HG03354 (cell line): ENCODE data around the gene CNTN4.

Experiments used
- ATAC-seq: cut with Tn5 transposase; IDR thresholded peaks from one replicate; pipeline ENCODE4 v1.9.1; 2021; ENCODE audit warnings: mild to moderate bottlenecking; ENCODE audit not compliant: unreplicated experiment, poor library complexity, severe bottlenecking

CNTN4 gene

GRCh38 chr3:2247831-2248230 is 149.2 kb downstream of the CNTN4 start:
- ATAC-seq = no peak

DNA sequence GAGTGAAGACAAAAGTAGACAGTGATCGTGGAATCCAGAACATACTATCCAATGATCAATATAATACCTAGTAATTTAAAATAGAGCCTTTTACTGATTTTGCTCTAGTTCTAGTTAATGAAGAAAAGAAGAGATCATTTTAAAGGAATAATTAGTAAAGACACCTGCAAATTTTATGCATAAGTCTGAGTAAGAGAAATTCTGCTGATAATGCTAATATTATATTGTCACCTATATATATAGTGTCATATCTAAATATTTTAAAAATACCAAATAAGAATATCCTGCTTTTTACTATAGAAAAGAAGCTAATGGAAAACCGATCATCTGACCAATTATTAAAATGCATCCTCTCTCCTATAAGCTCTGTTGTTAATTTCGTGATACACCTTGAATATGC is 152.1 kb downstream of the CNTN4 start:
- no peak for ATAC-seq

DNA sequence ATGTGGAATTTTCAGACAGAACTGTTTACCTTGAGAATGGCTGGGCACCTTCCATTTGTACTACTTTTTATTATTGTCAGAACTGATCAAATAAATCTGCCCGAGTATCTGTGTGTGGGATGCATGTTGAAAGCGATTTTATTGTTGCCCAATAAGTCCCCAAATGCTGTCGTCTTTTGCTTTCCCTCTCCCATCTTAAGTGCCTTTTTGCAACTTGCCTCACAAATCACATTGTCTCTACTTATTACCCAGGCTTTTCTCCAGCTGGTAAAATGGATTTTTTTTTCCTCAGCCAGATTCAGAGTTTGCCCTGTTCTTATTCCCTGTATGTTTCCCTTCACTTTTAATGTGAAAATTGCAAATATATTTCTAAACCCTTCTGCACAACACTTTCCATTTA is 163.1 kb downstream of the CNTN4 start:
- ATAC-seq = no peak

- ATAC-seq = no peak
Observed at GRCh38 chr3:2262204-2262603, 163.5 kb downstream of the CNTN4 start.

DNA sequence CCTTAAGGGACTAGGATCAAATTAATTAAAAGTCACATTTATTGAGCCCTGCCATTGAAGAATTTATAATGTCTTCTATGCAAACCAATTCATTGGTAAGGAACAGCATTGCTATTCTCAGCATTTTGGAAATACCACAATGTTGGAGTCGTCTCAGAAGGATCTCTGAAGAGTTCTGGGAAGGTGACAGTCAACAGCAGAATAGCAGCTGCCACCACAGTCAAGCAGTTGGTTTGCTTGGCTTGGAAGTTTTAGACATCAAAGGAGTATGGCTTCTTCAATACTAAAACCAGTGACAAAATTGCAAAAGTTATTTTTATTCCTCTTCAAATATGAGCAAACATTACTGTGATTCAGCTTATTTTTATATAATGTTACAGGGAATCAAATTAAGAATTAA is 167.9 kb downstream of the CNTN4 start:
- no peak for ATAC-seq

DNA sequence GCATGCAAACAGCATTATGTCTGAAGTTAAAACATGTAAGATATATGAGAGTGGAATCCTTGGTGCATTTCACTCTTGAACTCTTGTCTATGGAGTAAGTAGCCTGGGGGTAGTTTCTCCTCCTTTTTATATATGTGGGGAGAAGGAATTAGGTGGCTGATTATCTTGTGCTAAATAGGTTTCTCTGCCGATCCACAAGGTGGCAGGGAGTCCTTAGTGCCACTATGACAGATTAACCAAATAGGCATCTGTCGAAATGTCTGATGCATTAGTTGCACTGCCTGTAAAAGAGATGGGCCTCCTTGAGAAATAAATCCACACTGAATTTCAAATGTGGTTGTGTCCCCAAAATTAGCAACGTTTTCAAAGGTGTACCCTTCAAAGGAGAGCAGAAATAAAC is 170.1 kb downstream of the CNTN4 start:
- no peak for ATAC-seq

DNA sequence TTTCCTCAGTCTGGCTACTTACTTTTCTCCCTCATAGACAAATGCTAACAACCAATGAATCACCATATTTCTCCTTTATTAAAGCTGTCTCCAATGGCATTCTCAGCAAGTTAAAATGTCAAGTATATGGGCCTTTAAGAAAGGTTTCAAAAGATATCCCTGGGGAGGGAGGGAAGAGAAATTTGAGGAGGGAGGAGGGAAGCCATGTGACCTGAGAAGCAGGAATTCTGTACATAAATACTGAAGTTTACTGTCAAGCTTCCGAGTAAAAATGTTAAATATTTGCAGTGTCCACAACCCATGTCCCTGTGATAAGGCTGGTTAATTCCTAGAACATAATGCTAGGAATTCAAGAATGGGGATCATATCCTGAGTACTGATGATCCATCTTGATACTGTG is 175.9 kb downstream of the CNTN4 start:
- no peak for ATAC-seq

GRCh38 chr3:2283818-2284217 is 185.2 kb downstream of the CNTN4 start:
- no peak for ATAC-seq

DNA sequence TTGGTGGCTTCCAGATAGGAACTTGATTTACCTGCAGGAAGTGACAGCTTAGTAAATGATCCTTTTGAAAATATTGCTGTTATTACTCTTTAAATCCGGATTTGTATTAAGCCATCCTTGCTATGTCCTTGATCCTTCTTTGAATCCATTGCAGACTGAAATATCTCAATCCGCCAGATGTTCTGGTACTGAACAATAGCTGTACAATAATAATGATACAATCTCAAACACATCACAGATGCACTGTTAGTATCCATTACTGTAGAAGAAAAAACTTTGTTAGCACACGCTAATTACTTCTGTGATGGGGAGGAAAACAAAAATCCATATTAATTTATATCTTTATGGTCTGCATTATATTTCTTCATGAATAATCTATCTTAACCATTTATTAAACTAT is 202.3 kb downstream of the CNTN4 start:
- no peak for ATAC-seq

- ATAC-seq = no peak
Observed at GRCh38 chr3:2301361-2301760, 202.7 kb downstream of the CNTN4 start.

DNA sequence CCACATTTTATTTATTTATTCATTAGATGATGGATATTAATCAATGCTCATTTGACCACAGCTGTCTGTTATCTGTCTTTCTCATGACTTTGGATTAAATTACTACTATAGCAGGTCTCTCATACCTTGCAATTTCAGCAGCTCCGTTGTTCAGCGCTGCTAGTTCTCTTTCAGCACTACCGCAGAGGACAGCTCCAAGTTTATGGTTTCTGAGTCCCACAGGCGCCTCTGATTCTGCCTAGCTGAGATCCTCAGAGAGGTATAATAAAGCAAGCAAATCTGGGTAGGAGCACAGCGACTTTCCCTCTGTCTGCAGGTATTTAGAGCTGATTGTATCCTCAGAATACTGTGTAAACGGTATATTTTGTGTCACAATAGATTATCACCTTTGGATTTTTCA is 204.9 kb downstream of the CNTN4 start:
- no peak for ATAC-seq

GRCh38 chr3:2311022-2311421 is 212.4 kb downstream of the CNTN4 start:
- ATAC-seq = no peak

DNA sequence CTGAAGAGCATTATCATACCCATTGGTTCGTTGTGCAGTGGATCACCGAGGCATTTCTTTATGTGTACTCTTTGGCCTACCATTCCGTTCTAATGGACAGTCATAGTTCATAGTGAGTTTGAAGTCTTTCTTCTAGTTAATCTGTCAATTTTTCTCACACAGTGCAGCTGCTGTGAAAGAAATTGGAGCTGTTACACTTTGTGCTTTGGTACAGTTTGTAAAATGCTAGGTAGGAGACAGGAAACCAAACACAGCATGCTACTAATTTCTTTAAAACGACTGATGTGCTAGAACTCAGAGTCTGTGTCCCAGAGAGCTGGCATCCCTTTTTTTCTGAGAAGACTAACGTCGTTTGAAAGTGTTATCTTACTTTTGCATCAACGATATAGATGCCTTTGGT is 218.9 kb downstream of the CNTN4 start:
- ATAC-seq = no peak

GRCh38 chr3:2334921-2335320 is 236.3 kb downstream of the CNTN4 start:
- no peak for ATAC-seq

- no peak for ATAC-seq
Observed at GRCh38 chr3:2343031-2343682, 244.5 kb downstream of the CNTN4 start.

DNA sequence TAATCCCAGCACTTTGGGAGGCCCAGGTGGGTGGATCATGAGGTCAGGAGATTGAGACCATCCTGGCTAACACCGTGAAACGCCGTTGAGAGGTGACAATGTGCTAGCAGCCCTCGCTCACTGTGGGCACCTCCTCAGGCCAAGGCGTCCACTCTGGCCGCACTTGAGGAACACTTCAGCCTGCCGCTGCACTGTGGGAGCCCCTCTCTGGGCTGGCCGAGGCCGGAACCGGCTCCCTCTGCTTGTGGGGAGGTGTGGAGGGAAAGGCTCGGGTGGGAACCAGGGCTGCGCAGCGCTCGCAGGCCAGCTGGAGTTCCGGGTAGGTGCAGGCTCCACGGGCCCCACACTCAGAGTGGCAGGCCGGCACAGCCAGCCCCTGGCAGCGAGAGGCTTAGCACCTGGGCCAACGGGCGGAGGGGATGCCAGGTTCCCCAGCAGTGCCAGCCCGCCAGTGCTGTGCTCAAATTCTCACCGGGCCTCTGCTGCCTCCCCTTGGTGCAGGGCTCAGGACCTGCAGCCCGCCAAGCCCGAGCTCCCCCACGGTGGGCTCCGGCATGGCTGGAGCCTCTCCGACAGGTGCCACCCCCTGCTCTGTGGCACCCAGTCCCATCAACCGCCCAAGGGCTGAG is 253.6 kb downstream of the CNTN4 start:
- no peak for ATAC-seq

GRCh38 chr3:2354702-2355101 is 256.0 kb downstream of the CNTN4 start:
- no peak for ATAC-seq

GRCh38 chr3:2356298-2356950 is 257.8 kb downstream of the CNTN4 start:
- ATAC-seq = no peak

DNA sequence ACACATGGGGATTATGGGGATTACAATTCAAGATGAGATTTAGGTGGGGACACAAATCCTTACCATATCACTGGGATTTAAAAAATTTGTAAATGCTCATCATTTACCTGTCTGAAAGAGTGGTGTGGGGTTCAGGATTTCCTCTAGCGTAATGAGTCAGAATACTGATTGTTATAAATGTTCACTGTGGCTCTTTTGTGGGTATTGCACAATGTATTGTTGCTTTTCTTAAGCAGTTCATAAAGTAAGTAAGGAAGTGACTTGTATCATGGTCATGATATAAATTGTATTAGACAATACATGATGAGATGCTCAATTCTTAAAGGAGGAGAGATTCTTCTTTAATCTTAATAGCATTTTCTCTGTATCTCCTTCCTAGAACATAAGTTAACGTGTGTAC is 262.1 kb downstream of the CNTN4 start:
- no peak for ATAC-seq

DNA sequence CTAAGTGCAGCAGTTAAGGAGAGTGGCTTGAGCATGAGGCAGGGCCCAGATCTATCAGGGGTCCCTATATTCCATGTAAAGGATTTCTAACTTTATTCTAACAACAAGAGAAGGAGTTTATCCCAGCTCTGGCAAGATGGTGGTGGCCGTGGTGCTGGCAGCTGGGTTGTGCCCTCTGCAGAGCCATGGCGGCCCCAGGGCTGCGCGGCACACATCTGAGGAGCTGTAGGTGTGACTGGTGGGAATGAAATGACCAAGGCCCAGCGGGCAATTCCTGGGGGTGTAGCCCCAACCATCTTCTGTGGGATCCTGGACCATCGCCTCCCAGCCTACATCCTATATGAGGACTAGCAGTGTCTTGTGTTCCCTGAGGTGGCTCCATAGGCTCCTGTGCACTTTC is 263.5 kb downstream of the CNTN4 start:
- ATAC-seq = no peak

DNA sequence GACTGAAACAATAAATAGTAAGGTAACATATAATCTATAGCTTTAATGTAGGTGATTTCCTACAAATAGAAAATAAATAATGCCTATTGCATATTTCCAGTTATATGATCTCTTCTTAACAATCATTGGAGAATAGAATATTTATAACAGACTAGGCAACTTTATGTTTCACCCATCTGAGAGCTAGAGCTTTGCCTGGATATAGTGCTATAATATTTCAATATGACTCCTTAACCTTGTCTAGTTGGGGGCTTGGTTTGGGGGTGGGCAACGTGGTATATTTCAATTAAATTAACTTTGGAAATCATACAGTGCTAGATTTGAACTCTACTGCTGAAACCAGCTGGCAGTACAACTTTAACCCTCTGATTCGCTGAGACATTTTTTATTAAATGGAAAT is 265.2 kb downstream of the CNTN4 start:
- no peak for ATAC-seq
